ENCODE measurements around the gene PROS1. TPM values are rescaled to one million over a fixed set of nuclear protein-coding genes. Genes with fewer than 3 reads are reported as not detected.

Gene PROS1
- total and polyA plus RNA-seq, 10 of the 15 experiments (the other 5 are each of a cell fraction or from before 2014, with no cell fraction given), result 0.10 TPM; not detected in 9

DNA sequence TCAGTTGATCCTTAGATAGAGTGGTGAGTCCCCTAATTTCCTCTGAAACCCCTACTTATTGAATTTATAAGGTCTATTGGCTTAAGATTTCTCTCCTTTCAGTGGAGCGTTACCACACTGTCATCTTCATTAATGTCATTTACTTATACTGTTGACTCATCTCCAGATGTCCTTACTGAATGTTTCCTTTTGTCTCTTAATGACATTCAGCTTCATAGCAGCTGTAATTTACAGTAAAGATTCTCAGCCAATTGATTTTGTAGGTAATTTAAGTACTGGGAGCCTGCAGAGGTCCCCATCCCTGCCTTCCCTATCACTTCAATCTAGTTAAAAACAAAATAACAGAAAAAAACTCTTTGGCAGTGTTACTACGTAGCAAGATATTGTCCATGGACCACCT lies 35.9 kb upstream of the PROS1 start (continued):
- TF ChIP-seq CREB1 (IDR thresholded peaks at IDR 0.05; ENCODE audit: low read depth) (no peak), ZNF274 (IDR thresholded peaks at IDR 0.05; ENCODE audit: insufficient read depth, insufficient read length) (no peak), KDM1A (IDR thresholded peaks at IDR 0.05; ENCODE audit: borderline replicate concordance) (no peak), HCFC1 (IDR thresholded peaks at IDR 0.05; ENCODE audit: low read length) (no peak)
- TF ChIP-seq, protein P1, sequence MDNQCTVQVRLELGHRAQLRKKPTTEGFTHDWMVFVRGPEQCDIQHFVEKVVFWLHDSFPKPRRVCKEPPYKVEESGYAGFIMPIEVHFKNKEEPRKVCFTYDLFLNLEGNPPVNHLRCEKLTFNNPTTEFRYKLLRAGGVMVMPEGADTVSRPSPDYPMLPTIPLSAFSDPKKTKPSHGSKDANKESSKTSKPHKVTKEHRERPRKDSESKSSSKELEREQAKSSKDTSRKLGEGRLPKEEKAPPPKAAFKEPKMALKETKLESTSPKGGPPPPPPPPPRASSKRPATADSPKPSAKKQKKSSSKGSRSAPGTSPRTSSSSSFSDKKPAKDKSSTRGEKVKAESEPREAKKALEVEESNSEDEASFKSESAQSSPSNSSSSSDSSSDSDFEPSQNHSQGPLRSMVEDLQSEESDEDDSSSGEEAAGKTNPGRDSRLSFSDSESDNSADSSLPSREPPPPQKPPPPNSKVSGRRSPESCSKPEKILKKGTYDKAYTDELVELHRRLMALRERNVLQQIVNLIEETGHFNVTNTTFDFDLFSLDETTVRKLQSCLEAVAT (IDR thresholded peaks at IDR 0.05), result no peak
- TF ChIP-seq, protein P2, sequence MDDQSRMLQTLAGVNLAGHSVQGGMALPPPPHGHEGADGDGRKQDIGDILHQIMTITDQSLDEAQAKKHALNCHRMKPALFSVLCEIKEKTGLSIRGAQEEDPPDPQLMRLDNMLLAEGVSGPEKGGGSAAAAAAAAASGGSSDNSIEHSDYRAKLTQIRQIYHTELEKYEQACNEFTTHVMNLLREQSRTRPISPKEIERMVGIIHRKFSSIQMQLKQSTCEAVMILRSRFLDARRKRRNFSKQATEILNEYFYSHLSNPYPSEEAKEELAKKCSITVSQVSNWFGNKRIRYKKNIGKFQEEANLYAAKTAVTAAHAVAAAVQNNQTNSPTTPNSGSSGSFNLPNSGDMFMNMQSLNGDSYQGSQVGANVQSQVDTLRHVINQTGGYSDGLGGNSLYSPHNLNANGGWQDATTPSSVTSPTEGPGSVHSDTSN (IDR thresholded peaks at IDR 0.05; ENCODE audit: insufficient replicate concordance, low read depth, low read length), result no peak

DNA sequence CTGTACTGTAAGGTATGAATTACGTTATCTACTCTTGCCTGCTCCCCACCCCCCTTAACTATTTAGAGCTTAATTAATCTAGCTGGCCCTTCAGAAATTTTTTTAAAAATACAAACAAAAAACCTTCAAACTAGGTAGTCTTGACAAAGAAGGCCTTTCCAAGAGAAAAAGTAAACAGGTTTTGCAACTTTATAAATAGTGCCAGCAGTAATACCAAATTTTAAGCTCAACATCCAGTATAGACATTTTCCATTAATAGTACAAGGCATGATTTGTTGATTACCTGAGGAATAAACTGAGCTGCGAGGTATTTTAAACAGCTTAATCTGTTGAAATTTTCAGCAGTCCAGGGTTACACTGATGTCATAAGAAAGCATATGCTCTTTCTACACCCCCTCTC lies 34.6 kb upstream of the PROS1 start:
- ATAC-seq (no peak), DNase-seq (ENCODE audit: low read depth, low spot score) (no peak), FAIRE-seq (no peak)
- ChIA-PET RAD21 (ENCODE audit: unreplicated experiment) (interaction anchor here (0.8 to 2.8 kb wide), 3 partner anchors 58 to 94 kb away, joined by 4 to 18 read pairs (median 5); no protein-coding TSS in a partner anchor), POLR2A (interaction anchor here (0.6 to 0.9 kb wide), 2 partner anchors 61 to 100 kb away, joined by 3 read pairs; no protein-coding TSS in a partner anchor), CTCF (interaction anchor here (0.7 to 12.2 kb wide), 5 partner anchors 10 to 242 kb away, joined by 3 to 164 read pairs (median 3); partner anchors contain the start of genes DHFR2 and NSUN3), SMC1A (ENCODE audit: uncharacterized antibody, unreplicated experiment) (interaction anchor here (0.8 to 2.7 kb wide), 6 partner anchors 47 to 125 kb away, joined by 3 to 27 read pairs (median 4); partner anchors contain the start of genes DHFR2 and NSUN3)
- no peak overlapping the region for H3K4me2 ChIP-seq (ENCODE audit: control insufficient read depth, insufficient read depth)
- no peak overlapping the region for H3K27ac ChIP-seq (ENCODE audit: control insufficient read depth, insufficient read depth)
- no peaks in the 10 kb centered on the region for H3K36me3 ChIP-seq (ENCODE audit: control insufficient read depth in 2 of 2, insufficient read depth in 2 of 2, low read length in 1 of 2)
- BruUV-seq (replicated peaks), result no TSS peak
- no peak overlapping the region for H3K9ac ChIP-seq (ENCODE audit: control insufficient read depth, insufficient read depth, low read length)
- intact Hi-C loops (cut with micrococcal nuclease; ENCODE audit: unreplicated experiment) (no loop called here), in situ Hi-C loops (cut with MboI) (loop anchor here (5.0 kb wide), 1 partner anchor 59 kb away; no protein-coding TSS in a partner anchor)
- H3K4me1 ChIP-seq (ENCODE audit: control insufficient read depth, insufficient read depth, low read length), result no peaks in the 10 kb centered on the region
- H2AFZ ChIP-seq (ENCODE audit: control insufficient read depth, low read depth, low read length), result no peak overlapping the region
- no peaks in the 10 kb centered on the region for H3K27me3 ChIP-seq (replicated peaks in 1 of 2; ENCODE audit: control insufficient read depth in 2 of 2, insufficient read depth in 2 of 2, low read length in 1 of 2)
- no peaks in the 10 kb centered on the region for H3K79me2 ChIP-seq (ENCODE audit: control insufficient read depth, insufficient read depth, low read length)
- WGBS (ENCODE audit: insufficient coverage, insufficient replicate concordance, low lambda C conversion rate, missing lambda C conversion rate), result 98% methylated on average over 2 of the region's 2 CpGs
- no peaks in the 10 kb centered on the region for H3K9me3 ChIP-seq (replicated peaks; ENCODE audit: control insufficient read depth, insufficient read depth, low read length)
- H4K20me1 ChIP-seq (ENCODE audit: control insufficient read depth, insufficient read depth), result no peaks in the 10 kb centered on the region
- H3K4me3 ChIP-seq, result no peak overlapping the region
- no peak for TF ChIP-seq STAT1 (conservative IDR thresholded peaks at IDR 0.05)
- TF ChIP-seq FOXM1 (IDR thresholded peaks at IDR 0.05; ENCODE audit: low read depth, low read length), result no peak
- no peak for TF ChIP-seq NBN (IDR thresholded peaks at IDR 0.05)
- TF ChIP-seq LARP7 (IDR thresholded peaks at IDR 0.05), result no peak
- TF ChIP-seq PAX5 (IDR thresholded peaks at IDR 0.05; ENCODE audit: borderline replicate concordance, low read depth, low read length), result no peak
- TF ChIP-seq, protein P3, sequence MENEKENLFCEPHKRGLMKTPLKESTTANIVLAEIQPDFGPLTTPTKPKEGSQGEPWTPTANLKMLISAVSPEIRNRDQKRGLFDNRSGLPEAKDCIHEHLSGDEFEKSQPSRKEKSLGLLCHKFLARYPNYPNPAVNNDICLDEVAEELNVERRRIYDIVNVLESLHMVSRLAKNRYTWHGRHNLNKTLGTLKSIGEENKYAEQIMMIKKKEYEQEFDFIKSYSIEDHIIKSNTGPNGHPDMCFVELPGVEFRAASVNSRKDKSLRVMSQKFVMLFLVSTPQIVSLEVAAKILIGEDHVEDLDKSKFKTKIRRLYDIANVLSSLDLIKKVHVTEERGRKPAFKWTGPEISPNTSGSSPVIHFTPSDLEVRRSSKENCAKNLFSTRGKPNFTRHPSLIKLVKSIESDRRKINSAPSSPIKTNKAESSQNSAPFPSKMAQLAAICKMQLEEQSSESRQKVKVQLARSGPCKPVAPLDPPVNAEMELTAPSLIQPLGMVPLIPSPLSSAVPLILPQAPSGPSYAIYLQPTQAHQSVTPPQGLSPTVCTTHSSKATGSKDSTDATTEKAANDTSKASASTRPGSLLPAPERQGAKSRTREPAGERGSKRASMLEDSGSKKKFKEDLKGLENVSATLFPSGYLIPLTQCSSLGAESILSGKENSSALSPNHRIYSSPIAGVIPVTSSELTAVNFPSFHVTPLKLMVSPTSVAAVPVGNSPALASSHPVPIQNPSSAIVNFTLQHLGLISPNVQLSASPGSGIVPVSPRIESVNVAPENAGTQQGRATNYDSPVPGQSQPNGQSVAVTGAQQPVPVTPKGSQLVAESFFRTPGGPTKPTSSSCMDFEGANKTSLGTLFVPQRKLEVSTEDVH (IDR thresholded peaks at IDR 0.05; ENCODE audit: low read depth, partially characterized antibody), result no peak
- no peak for TF ChIP-seq NRF1 (conservative IDR thresholded peaks at IDR 0.05; ENCODE audit: low read depth, low read length)
- TF ChIP-seq, protein P4, sequence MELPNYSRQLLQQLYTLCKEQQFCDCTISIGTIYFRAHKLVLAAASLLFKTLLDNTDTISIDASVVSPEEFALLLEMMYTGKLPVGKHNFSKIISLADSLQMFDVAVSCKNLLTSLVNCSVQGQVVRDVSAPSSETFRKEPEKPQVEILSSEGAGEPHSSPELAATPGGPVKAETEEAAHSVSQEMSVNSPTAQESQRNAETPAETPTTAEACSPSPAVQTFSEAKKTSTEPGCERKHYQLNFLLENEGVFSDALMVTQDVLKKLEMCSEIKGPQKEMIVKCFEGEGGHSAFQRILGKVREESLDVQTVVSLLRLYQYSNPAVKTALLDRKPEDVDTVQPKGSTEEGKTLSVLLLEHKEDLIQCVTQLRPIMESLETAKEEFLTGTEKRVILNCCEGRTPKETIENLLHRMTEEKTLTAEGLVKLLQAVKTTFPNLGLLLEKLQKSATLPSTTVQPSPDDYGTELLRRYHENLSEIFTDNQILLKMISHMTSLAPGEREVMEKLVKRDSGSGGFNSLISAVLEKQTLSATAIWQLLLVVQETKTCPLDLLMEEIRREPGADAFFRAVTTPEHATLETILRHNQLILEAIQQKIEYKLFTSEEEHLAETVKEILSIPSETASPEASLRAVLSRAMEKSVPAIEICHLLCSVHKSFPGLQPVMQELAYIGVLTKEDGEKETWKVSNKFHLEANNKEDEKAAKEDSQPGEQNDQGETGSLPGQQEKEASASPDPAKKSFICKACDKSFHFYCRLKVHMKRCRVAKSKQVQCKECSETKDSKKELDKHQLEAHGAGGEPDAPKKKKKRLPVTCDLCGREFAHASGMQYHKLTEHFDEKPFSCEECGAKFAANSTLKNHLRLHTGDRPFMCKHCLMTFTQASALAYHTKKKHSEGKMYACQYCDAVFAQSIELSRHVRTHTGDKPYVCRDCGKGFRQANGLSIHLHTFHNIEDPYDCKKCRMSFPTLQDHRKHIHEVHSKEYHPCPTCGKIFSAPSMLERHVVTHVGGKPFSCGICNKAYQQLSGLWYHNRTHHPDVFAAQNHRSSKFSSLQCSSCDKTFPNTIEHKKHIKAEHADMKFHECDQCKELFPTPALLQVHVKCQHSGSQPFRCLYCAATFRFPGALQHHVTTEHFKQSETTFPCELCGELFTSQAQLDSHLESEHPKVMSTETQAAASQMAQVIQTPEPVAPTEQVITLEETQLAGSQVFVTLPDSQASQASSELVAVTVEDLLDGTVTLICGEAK (IDR thresholded peaks at IDR 0.05; ENCODE audit: borderline replicate concordance), result no peak

Data from GM12878 (cell line).